Stimulated activated CD4-positive, alpha-beta T cell treated with anti-CD3 and anti-CD28 coated beads, TNF-alpha, amount 100 ng/mL, for 48 hours (primary cell): ENCODE data around the gene PRR14.
"Not testable (repeated sequence)": the region's sequence is repeated elsewhere in the genome, so short reads cannot be mapped to it uniquely, and the experiment has no call there.

ENCODE experiments used
- DNase-seq, 3 donors: peaks; one replicate each; pipeline ENCODE4 v3.0.0-alpha.2; 2020; ENCODE audit warnings: low read depth in 3 of 3

Gene PRR14

DNA sequence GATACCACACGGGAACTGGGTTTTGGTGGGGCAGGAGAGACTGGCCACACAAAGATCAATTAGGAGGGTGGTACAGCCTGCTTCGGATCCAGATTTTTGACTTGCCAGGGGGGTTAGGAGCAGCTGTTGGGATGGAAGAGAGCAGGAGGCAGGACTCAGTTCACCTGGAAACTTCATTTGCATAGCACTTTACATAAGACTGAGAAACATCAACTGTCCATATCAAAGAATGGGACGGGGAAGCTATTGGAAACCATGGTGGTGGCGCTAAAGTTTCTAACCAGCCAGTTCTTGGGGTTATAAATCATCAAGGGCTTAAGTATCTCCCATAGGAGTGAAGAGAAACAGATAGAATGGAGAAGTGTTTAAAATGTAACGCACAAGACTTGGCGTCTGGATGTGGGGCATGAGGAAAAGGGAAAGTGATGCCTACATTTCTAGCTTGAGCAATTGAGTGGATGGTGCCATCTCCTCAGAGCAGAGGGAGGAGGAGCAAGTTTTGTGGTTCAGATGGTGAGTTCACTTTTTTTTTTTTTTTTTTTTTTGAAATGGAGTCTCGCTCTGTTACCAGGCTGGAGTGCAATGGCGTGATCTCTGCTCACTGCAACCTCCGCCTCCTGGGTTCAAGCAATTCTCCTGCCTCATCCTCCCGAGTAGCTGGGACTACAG lies 41.8 kb downstream of the PRR14 start:
- DNase-seq, result no peak

DNA sequence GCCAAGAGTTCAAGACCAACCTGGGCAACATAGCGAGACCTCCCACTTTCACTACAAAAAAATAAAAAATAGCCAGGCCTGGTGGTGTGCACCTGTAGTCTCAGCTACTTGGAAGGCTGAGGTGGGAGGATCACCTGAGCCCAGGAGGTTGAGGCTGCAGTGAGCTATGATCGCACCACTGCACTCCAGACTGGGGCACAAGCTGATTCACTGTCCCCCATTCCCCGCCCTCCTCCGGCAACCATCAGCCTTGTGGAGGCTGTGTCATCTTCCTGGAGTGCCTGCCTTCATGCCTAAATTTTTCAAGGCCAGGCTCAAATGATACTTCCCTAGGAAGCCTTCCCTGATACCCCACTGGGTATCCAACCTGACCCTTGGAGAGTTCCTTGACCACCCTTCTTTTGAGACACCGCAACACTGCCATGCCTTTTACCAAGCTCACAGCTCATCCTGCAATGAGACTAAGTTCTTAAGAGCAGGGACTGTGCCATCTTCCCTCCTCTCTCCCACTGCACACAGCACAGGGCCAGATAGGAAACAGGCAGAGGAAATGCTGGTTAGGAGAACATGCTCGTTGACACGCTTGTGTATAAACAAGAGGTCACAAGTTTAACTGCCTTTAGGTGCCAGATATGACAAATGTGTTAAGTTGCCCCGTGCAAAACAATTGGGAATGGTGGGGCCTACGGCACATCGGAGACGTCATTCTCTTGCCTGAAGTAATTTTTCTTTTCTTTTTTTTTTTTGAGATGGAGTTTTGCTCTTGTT lies 44.4 kb downstream of the PRR14 start:
- DNase-seq, result no peak

DNA sequence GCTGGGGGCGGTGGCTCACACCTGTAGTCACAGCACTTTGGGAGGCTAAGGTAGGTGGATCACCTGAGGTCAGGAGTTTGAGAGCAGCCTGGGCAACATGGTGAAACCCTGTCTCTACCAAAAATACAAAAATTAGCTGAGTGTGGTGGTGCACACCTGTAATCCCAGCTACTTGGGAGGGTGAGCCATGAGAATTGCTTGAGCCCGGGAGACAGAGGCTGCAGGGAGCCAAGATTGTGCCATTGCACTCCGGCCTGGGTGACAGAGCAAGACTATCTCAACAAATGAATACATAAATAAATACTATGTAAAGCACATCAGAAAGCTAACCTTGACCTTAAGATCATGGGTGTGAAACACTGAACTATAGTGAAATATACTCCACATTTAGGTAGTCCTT lies 45.9 kb downstream of the PRR14 start:
- DNase-seq, result not testable (repeated sequence)

DNA sequence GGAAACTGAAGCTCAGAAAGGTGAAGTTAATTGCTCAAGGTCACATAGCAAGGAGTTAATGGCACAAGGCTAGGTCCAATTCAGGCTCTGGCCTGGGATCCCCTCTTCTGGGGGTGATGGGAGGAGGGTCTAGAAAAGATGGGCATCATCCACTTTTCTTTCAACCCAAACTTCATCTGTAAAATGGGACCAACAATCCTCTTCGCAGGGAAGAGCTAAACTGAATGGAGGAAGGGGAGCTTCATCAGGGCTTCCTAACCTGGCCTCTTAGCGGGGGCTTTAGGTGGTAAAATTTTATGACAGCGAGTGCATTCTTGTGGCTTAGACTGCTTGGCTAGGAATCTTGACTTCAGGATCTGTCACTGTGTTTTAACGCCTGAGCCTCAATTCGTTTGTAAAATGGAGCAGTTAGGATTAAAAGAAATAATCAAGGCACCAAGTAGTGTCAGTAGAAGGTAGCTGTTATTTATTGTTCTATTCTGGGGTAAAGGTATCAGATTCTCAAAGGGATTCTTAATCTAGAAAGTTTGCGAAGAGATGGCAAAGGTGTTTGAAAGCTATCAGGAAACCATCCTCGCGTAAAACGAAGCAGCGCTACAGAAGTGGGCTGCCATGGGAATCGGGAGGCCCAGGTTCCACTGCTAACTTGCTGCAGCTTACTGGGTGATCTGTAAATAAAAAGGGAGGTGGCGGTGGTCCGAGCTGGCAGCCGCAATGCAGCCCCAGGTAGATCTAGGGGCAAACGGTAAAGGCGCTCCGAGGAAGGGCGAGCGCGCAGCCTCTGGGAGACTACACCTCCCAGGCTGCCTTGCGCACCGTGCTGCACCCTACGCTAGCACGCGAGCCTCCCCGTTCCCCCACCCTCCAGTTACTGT lies 46.7 kb downstream of the PRR14 start:
- DNase-seq, result no peak

DNA sequence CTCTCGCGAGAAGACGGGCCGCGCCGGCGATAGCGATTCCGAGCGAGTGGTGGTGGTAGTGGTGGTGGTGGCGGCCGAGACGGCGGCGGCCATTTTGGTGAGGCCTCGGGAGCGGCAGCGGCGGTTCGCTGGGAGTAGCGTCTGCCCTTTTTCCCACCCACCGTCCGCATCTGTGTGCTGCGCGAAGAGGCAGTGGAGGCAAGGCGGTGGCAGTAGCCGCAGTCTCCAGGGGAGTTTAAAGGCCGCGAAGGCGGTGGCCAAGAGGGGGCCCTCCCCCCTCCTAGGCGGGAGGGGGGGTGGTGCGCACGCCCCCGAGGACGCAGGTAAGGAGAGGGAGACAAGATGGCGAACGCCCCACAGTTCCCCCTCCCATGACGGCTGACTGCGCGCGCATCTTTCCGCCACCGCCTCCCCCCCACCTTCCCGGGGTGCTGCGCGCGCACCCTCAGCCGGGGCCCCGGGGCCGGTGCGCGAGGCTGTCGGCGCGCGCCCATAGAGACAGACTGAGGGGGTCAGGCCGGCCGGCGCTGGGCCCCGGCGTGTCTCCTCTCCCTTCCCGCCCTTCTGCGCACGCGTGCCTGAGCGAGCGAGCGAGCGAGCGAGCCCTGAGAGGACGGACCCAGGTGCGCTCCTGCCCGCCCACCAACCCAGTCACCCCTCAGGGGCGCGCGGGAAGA lies 47.5 kb downstream of the PRR14 start:
- DNase-seq, result peak; percentile 98 to 99 (median 99)

DNA sequence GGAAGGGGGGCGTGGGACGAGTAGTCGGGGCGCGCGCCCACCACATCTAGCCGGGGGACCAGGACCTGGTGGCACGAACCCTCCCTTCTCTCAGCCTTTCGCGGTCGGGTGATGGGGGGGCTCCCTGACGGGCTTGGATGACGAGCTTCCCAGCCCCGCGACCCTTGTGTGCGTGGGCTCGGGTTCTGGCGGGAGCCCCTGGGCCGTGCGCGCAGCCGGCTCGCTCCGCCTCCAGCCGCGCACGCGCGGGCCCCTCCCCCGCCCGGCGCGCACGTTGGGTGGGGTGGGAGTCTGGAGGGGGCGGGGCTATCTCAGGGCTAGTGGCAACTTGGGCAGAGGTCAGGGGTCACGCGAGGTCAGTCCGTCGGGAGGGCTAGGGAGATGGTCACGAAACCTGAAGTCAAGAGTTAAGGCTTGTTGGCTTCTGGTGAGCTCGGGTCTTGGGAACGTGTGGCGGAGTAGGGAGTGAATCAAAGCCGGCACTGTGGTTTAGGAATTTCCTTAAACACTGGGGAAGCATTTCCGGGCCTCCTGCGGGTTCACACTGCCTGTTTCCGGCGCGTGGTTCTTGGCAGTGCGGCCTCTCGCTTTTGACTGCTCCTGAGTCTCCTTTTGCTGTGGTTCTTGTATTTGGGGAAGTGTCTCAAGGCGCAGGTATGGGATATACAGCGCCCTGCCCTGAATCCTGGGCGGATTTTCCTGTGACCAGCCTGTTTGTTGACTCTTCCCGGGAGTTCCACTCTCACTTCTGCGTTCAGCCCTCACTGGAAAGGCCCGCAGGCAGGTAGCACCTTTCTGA lies 48.3 kb downstream of the PRR14 start, which contains the start of gene SRCAP:
Gene SRCAP, plus strand, starts transcription at position 356 of the 799 bp plus-strand sequence. CDS start 1,654 bp downstream, outside the sequence.
- peak; percentile 81 to 93 (median 81) for DNase-seq

DNA sequence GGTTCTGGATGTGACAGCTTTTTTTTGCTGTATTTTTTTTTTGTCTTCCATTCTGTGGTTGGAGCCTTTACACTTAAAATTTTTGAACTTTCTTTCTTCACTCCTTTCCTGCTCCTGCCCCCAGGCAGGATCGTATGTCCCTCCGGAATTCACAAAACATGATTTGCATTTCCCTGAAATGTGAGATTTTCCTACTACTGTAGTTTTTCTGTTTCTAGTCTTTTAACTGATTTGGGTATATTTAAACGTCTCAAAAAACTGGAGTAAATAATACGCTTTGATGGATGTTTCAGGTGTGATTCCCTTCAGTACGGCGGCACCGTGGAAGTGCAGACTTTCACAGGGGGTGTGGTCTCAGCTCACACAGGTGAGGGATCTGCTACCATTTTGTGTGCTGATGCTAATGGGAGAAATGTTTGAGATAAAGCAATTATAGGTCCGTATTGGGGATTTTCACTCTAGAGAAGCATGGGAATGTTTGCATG lies 48.9 kb downstream of the PRR14 start:
- DNase-seq, result no peak

DNA sequence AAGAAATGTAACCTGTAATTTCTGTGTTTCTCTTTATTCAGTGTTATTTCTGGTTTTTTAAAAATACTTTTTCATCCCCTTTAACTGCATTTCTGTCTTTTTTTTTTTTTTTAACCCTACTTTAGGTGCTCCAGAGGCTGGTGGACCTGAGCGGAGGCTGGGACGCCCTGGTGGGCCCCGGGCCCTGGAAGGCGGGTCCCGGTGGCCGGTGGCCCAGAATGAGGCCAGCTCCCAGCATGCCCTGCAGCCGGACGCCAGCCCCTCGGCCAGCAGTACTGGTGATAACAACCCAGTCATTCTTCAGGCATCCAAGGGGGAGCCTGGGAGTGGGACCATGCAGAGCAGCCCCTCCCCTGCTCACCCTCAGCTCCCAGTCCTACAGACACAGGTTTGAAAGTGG lies 49.7 kb downstream of the PRR14 start:
- DNase-seq, result no peak

DNA sequence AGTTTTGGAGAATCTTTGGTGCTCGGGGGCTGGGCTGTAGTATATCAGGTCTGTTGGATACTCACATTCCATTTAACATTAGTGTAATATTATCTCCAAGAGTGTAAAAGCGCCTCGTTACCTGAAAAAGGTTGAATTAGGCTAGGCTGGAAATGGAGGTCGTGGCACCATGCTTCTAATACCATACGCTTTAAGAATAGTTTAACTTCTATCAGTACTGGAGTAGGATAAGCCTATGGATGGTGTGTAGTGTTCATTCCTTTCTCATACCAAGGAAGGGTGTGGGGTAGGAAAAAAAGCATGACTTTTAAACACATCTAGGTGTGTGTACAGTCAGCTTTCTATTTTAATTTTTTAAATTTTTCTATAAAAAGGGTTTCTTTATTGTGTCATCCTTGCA lies 50.2 kb downstream of the PRR14 start:
- DNase-seq, result no peak

DNA sequence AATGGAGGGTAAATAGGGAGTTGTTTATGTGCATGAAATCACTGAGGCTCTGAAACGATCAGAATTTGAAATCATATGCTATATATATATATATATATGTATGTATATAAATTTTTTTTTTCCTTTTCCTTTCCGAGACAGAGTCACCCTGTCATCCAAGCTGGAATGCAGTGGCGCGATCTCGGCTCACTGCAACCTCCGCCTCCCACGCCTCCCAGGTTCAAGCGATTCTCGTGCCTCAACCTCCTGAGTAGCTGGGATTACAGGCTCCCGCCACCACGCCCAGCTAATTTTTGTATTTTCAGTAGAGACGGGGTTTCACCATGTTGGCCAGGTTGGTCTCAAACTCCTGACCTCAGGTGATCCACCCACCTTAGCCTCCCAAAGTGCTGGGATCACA lies 52.3 kb downstream of the PRR14 start:
- not testable (repeated sequence) for DNase-seq

DNA sequence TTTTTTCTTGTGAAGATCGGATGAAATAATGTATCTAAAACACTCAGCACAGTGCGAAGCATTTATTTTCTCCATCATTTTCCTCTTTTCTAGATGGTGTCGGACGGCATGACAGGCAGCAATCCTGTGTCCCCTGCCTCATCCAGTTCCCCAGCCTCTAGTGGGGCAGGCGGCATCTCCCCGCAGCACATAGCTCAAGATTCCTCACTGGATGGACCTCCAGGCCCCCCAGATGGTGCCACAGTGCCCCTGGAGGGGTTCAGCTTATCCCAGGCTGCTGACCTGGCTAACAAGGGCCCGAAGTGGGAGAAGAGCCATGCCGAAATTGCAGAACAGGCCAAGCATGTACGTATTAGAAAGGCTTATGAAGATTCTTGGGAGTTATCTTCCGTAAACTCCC lies 53.2 kb downstream of the PRR14 start:
- DNase-seq, result no peak
